ENCODE data around the gene LRFN2. TPM values are rescaled to one million over a fixed set of nuclear protein-coding genes. Genes with fewer than 3 reads are reported as not detected.

The LRFN2 gene
- total RNA-seq, 3 donors from 2014 or later: not detected

GRCh38 chr6:40583709-40584108 lies 3.5 kb downstream of the LRFN2 start:
- TF ChIP-seq, protein P1, sequence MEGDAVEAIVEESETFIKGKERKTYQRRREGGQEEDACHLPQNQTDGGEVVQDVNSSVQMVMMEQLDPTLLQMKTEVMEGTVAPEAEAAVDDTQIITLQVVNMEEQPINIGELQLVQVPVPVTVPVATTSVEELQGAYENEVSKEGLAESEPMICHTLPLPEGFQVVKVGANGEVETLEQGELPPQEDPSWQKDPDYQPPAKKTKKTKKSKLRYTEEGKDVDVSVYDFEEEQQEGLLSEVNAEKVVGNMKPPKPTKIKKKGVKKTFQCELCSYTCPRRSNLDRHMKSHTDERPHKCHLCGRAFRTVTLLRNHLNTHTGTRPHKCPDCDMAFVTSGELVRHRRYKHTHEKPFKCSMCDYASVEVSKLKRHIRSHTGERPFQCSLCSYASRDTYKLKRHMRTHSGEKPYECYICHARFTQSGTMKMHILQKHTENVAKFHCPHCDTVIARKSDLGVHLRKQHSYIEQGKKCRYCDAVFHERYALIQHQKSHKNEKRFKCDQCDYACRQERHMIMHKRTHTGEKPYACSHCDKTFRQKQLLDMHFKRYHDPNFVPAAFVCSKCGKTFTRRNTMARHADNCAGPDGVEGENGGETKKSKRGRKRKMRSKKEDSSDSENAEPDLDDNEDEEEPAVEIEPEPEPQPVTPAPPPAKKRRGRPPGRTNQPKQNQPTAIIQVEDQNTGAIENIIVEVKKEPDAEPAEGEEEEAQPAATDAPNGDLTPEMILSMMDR (IDR thresholded peaks at IDR 0.05): no peak
- TF ChIP-seq POLR2AphosphoS5 (IDR thresholded peaks at IDR 0.05) (no peak), POLR2A (IDR thresholded peaks at IDR 0.05) (no peak)
- no peaks in the 10 kb centered on the region for H3K36me3 ChIP-seq
- H3K4me3 ChIP-seq: no peak overlapping the region
- intact Hi-C loops (cut with DNase I; ENCODE audit: low total_unique reads): loop anchor here (2.0 kb wide), 1 partner anchor 51 kb away; no protein-coding TSS in a partner anchor
- no peaks in the 10 kb centered on the region for H3K9me3 ChIP-seq
- DNase-seq (ENCODE audit: low spot score in 2 of 2): no peak
- H3K27ac ChIP-seq: no peak overlapping the region
- H3K27me3 ChIP-seq: peaks cover 3 to 24% of the 10 kb centered on the region in 2 donors
- peaks cover 0 to 4% of the 10 kb centered on the region in 2 donors for H3K4me1 ChIP-seq

GRCh38 chr6:40582892-40583291 lies 4.3 kb downstream of the LRFN2 start:
- TF ChIP-seq, protein P1 (IDR thresholded peaks at IDR 0.05): no peak

GRCh38 chr6:40579101-40579500 lies 8.1 kb downstream of the LRFN2 start:
- TF ChIP-seq, protein P1 (IDR thresholded peaks at IDR 0.05): no peak
- Histone ChIP-seq H3K4me3 (no peak overlapping the region), H3K4me1 (no peaks in the 10 kb centered on the region), H3K27me3 (no peaks in the 10 kb centered on the region), H3K36me3 (no peaks in the 10 kb centered on the region), H3K27ac (no peak overlapping the region), H3K9me3 (no peaks in the 10 kb centered on the region)
- DNase-seq (ENCODE audit: low spot score in 2 of 2): no peak
- intact Hi-C loops (cut with DNase I; ENCODE audit: low total_unique reads): no loop called here

More at GRCh38 chr6:40582892-40583291, 4.3 kb downstream of the LRFN2 start:
- Histone ChIP-seq H3K36me3 (no peaks in the 10 kb centered on the region), H3K27me3 (peaks cover 3 to 20% of the 10 kb centered on the region in 2 donors), H3K9me3 (no peaks in the 10 kb centered on the region), H3K27ac (no peak overlapping the region), H3K4me3 (no peak overlapping the region), H3K4me1 (peaks cover 0 to 4% of the 10 kb centered on the region in 2 donors)
- DNase-seq (ENCODE audit: low spot score in 2 of 2): no peak
- intact Hi-C loops (cut with DNase I; ENCODE audit: low total_unique reads): no loop called here

- TF ChIP-seq POLR2A (IDR thresholded peaks at IDR 0.05) (no peak), POLR2AphosphoS5 (IDR thresholded peaks at IDR 0.05) (no peak)
- TF ChIP-seq, protein P1 (IDR thresholded peaks at IDR 0.05): no peak
- Histone ChIP-seq H3K27me3 (no peaks in the 10 kb centered on the region), H3K9me3 (no peaks in the 10 kb centered on the region), H3K4me3 (no peak overlapping the region), H3K27ac (no peak overlapping the region), H3K4me1 (no peaks in the 10 kb centered on the region), H3K36me3 (no peaks in the 10 kb centered on the region)
- DNase-seq (ENCODE audit: low spot score in 2 of 2): no peak
- intact Hi-C loops (cut with DNase I; ENCODE audit: low total_unique reads): no loop called here
Measured at GRCh38 chr6:40577672-40578071, 9.5 kb downstream of the LRFN2 start.

DNA sequence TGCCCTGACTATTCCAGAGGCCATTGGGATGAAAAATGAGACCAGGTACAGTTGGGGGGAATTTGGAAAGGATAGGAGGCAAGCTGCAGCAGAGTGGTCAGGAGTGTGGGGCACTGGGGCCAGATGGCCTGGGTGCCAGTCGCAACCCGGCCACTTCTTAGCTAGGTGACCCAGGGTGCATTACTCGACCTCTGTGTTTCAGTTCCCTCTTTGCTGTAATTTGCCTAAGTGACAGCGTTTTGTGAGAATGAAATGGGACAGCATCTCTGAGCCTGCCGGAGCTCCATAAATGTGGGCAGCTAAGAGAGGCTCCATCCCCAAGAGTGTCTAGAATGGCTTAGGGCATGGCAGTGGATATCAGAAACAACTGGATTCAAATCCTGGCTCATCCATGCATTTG lies 13.9 kb downstream of the LRFN2 start:
- no peaks in the 10 kb centered on the region for H3K36me3 ChIP-seq
- H3K9me3 ChIP-seq: no peaks in the 10 kb centered on the region
- no peak overlapping the region for H3K4me3 ChIP-seq
- H3K27ac ChIP-seq: no peak overlapping the region
- no peak for TF ChIP-seq POLR2A (IDR thresholded peaks at IDR 0.05)
- TF ChIP-seq, protein P1 (IDR thresholded peaks at IDR 0.05): no peak
- no peak for TF ChIP-seq POLR2AphosphoS5 (IDR thresholded peaks at IDR 0.05)
- DNase-seq (ENCODE audit: low spot score in 2 of 2): no peak
- intact Hi-C loops (cut with DNase I; ENCODE audit: low total_unique reads): no loop called here
- no peaks in the 10 kb centered on the region for H3K27me3 ChIP-seq
- no peaks in the 10 kb centered on the region for H3K4me1 ChIP-seq

Data from breast epithelium (tissue), 4 donors.